HG03442 (cell line): ENCODE data around the gene KCNK7.

Source experiments
- ATAC-seq: cut with Tn5 transposase; IDR thresholded peaks from one replicate; pipeline ENCODE4 v1.9.1; 2021; ENCODE audit warnings: mild to moderate bottlenecking, moderate library complexity; ENCODE audit not compliant: unreplicated experiment

The KCNK7 gene

DNA sequence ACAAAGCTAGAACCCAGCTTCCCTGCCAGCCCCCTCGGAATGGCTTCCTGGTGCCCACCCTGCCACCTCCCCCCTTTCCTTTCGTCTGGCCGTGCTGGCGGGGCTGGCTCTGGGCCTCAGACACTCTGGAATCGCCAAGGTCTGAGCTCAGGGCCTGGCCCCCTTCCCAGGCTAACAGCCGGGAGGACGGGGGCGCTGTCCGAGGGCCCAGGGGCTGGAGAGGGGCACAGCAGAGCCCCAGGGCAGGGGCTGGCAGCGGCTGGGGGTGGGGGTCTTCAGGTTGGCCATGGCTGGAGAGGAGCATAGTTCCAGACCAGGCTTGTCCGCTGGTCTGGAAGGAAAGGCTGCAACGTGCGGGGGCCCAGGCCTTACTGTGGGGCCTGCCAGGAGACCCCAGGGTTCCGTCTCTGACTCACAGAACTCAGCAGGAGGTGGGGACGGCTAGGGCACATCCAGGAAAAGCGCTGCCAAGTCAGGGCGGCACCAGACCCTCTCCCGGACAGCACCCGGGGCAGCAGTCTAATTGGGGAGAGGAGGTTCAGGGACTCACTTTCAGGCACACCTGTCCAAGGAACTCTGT is 36.6 kb downstream of the KCNK7 start:
- no peak for ATAC-seq

DNA sequence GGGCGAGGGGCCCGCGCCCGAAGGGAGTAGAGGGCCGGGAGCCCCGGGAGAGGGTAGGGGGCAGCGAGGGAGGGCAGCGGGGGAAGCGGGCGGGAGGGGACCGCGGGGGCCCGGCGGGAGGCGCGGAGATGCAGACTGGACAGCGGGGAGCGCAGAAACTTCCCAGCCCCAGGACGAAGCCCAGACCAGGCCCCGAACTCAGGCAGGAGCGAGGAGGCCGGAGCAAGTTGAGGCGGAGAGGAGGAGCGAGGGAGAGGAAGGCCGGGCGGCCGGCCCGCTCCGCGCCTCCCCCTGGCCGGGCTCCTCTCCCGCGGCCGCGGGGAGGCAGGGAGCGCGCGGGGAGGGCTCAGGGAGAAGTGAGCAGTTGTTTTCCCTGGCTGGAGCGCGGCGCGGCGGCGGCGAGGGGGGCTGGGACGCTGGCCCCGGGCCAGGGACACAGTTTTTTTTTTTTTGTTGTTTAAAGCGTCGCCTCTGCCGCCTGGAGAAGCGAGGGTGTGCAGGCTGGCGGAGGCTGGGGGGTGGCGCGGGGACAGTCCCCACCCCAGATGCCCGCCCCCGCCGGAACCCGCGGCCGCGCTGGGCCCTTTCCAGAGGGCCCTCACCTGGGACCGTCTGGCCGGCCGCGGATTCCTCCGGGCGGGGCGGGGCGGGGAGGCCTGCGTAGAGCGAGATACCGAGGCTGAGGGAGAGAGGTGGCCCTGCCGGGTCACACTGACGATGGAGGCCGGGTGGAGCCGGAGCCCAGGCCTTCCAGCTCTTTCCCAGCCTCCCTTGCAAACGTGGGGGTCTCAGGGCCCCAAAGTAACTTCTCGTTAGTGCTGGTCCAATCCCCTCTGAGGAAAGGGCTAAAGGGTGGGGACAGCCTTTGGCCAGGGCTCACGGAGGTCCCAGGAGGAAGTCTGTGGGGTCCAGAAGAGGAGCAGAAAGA is 37.3 kb downstream of the KCNK7 start, which contains the start of gene LTBP3:
TSS of gene LTBP3 (minus strand) at position 358 of the 928 bp plus-strand sequence. CDS start 400 bp downstream, outside the sequence.
- ATAC-seq, result no peak

DNA sequence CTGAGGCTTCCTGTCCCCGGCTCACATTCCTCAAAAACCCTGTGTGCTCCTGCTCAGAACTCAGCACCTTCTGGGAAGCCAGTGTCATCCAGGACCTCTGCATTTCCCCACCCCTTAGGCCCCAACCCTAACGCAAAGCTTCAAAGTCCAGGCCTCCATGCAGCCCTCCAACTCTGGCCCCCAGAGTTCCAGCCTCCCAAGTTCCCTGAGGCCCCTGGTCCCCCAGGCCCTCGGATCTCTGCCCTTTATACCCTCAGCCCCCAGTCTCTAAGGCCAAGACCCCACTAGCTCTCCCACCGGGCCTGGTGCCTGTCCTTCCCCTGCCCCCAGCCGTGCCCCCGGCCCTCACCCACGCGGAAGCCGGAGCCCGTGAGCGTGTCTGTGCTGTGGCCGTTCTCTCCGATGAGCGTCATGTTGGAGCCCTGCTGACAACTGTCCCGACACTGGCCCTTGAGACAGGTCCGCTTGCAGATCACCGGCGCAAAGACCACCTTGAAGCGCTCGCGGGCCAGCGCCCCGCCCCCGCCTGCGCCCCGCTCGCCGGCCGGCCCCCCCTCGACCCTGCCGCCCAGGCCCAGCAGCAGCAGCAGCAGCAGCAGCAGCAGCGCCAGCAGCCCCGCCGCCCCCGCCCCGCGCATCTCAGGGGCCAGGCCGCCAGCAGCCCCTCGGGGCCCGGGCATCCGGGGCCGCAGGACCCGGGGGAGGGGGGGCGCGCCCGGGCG is 38.2 kb downstream of the KCNK7 start:
- no peak for ATAC-seq

- no peak for ATAC-seq
Measured at GRCh38 chr11:65556470-65557279, 38.9 kb downstream of the KCNK7 start.

- no peak for ATAC-seq
Measured at GRCh38 chr11:65555693-65556231, 39.8 kb downstream of the KCNK7 start.

DNA sequence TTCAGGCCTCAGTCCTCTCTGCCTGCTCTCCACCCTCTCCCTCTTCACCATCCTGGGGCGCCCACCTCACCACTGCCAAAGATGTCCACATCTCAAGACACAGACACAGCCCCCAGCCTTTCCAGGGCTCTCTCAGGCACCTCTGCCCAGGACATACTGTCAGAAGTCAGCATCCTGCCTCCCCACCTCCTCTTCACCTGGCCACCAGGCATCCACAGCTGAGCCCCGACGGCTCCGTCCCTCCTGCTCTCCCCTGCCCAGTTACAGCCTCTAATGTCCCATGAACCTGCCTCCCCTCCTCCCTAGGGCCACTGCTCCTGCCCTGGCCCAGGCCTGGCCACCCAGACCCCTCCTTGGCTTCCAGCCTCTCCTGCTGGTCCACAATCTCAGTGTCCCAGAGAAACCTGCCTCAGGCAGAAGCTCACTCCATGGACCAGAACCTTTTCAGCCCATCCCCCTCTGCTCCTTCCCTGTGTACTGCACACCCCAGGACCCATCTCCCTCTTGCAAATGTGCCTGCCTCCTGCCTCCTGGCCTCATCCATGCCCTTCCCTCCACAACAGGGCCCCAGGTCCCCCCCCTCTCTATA is 40.7 kb downstream of the KCNK7 start:
- ATAC-seq, result no peak

GRCh38 chr11:65554057-65554818 is 41.4 kb downstream of the KCNK7 start:
- ATAC-seq, result no peak

- ATAC-seq, result no peak
Measured at GRCh38 chr11:65553301-65554001, 42.1 kb downstream of the KCNK7 start.

GRCh38 chr11:65552388-65552951 is 43.1 kb downstream of the KCNK7 start:
- ATAC-seq, result no peak

- no peak for ATAC-seq
Measured at GRCh38 chr11:65551572-65552387, 43.8 kb downstream of the KCNK7 start.

GRCh38 chr11:65549096-65549495 is 46.5 kb downstream of the KCNK7 start:
- no peak for ATAC-seq

GRCh38 chr11:65548395-65548794 is 47.2 kb downstream of the KCNK7 start:
- ATAC-seq, result no peak

DNA sequence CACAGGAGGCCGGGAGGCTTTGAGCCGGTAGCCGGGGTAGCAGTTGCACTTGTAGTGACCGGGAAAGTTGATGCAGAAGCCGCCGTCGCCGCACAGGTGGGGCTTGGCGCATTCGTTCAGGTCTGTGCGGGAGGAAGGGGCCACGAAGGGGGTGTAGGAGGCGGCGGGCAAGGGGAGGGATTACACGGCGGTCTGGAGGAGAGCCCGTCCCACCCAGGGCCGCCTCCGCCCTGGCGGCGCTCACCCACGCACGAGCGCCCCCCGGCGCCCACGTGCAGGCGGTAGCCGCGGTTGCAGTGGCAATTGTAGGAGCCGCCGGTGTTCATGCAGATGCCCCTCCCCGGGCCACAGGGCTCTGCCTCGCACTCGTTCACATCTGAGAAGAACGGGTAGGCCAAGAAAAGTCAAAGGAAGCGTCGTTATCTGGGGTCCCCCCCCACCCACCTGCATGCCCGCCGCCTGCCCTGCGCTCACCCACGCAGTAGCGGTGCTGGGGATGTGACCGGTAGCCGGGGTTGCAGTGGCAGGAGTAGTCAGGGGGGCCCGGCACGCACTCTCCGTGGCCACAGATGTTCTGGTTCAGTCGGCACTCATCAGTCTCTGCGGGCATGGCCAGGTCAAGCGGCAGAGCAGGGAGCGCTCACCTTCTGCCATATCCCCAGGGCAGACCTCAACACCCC is 48.0 kb downstream of the KCNK7 start:
- no peak for ATAC-seq

DNA sequence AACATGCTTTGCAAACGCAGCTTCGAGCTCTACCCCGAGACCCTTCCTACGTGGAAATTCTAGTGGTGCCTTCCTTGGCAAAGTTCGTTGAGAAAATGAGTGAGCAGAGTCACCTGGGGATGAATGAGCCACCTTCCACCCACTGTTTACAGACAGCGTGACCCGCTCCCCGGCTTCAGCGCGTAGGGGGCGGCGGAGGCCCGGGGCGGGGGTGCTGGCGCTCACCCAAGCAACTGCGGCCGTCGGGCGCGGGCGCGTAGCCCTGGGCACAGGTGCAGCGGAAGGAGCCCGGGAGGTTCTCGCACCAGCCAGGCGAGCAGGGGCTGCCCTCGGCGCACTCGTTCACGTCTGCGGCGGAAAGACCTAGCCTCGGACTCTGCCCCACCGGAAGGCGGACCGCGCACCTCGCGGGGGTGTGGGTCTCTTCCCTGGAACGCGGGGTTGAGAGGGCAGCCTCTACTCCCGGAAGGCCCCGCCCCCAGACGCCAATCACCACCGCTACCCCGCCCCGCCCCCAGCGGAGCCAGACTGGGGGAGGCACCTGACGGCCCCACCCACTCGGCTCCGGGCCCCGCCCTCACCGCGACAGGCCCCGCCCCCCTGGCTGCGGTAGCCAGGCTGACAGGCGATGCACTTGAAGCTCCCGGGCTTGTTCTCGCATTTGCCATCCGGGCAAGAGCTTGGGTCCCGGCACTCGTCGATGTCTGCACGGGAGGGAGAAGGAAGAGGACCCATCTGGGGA is 49.2 kb downstream of the KCNK7 start:
- ATAC-seq, result peak; percentile 60

GRCh38 chr11:65545853-65546216 is 49.8 kb downstream of the KCNK7 start:
- no peak for ATAC-seq
